ENCODE measurements around the gene MAST2. TPM values are rescaled to one million over a fixed set of nuclear protein-coding genes. Genes with fewer than 3 reads are reported as not detected.

The MAST2 gene
- polyA plus RNA-seq, 4 donors: 27.0 to 48.8 (median 37.7) TPM

Other genes starting within 250 kb of the MAST2 start
- 100 to 1,000 TPM; 238 to 442 (median 326) TPM for gene NASP, start 219.6 kb upstream of the MAST2 start, polyA plus RNA-seq (ENCODE audit: insufficient read length in 4 of 4)
- gene CCDC17, start 179.6 kb upstream of the MAST2 start, polyA plus RNA-seq (ENCODE audit: insufficient read length in 4 of 4): 1 to 10 TPM; 1.2 to 3.2 (median 1.8) TPM
- 100 to 1,000 TPM in 3 of 4 donors, 10 to 100 TPM in 1; 82.4 to 131 (median 109) TPM for gene GPBP1L1, start 117.1 kb upstream of the MAST2 start, polyA plus RNA-seq (ENCODE audit: insufficient read length in 4 of 4)
- 10 to 100 TPM; 45.4 to 61.8 (median 51.8) TPM for gene TMEM69, start 115.4 kb upstream of the MAST2 start, polyA plus RNA-seq (ENCODE audit: insufficient read length in 4 of 4)
- 10 to 100 TPM; 25.0 to 31.3 (median 27.4) TPM for gene IPP, start 53.0 kb upstream of the MAST2 start, polyA plus RNA-seq (ENCODE audit: insufficient read length in 4 of 4)

Measured in left renal cortex interstitium (tissue), 4 donors.